ENCODE measurements around the gene L2HGDH. TPM values are rescaled to one million over a fixed set of nuclear protein-coding genes. Genes with fewer than 3 reads are reported as not detected.

The L2HGDH gene
- total RNA-seq, 1 experiment from 2014 or later, result 27.8 TPM

DNA sequence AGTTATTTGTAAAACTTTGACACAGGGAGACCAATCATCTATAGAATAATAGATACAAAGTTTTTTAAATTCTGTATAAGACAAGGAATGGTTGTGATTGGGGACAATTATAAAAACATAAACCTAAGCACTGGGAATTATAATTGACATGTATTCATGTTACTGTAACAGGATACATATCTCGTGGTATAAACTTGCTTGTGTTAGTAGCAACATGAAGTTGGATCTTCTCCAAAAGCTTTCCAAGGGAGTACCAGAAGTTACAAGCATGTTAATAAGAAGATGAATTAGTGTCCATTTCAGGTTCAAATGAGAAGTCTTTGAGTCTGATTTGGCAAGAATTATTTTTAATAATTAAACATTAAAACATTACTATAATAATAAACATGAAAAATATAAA, 42.5 kb upstream of the L2HGDH start:
- H3K27ac ChIP-seq (ENCODE audit: low read length), result no peak overlapping the region
- ChIA-PET POLR2A (ENCODE audit: unreplicated experiment) (no interaction called here), CTCF (no interaction called here)
- H3K27me3 ChIP-seq (ENCODE audit: low read length), result no peaks in the 10 kb centered on the region
- no TSS peak for BruUV-seq (replicated peaks)
- TF ChIP-seq EZH2phosphoT487 (IDR thresholded peaks at IDR 0.05; ENCODE audit: borderline replicate concordance, low read length), result no peak
- TF ChIP-seq, protein P1, sequence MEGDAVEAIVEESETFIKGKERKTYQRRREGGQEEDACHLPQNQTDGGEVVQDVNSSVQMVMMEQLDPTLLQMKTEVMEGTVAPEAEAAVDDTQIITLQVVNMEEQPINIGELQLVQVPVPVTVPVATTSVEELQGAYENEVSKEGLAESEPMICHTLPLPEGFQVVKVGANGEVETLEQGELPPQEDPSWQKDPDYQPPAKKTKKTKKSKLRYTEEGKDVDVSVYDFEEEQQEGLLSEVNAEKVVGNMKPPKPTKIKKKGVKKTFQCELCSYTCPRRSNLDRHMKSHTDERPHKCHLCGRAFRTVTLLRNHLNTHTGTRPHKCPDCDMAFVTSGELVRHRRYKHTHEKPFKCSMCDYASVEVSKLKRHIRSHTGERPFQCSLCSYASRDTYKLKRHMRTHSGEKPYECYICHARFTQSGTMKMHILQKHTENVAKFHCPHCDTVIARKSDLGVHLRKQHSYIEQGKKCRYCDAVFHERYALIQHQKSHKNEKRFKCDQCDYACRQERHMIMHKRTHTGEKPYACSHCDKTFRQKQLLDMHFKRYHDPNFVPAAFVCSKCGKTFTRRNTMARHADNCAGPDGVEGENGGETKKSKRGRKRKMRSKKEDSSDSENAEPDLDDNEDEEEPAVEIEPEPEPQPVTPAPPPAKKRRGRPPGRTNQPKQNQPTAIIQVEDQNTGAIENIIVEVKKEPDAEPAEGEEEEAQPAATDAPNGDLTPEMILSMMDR (conservative IDR thresholded peaks at IDR 0.05; ENCODE audit: low read depth, low read length), result no peak
- no peak for TF ChIP-seq EZH2 (IDR thresholded peaks at IDR 0.05; ENCODE audit: low read length, unreplicated experiment)
- no peaks in the 10 kb centered on the region for H3K9me2 ChIP-seq (replicated peaks; ENCODE audit: low read length)
- H3K9ac ChIP-seq (ENCODE audit: low read length), result no peak overlapping the region
- no peaks in the 10 kb centered on the region for H4K20me1 ChIP-seq (ENCODE audit: low read length)
- no peaks in the 10 kb centered on the region for H3F3A ChIP-seq (ENCODE audit: low read length, unreplicated experiment)
- ATAC-seq (no peak), DNase-seq (no peak)
- H3K4me1 ChIP-seq (ENCODE audit: insufficient read depth, low read length), result no peaks in the 10 kb centered on the region
- H3K79me2 ChIP-seq (ENCODE audit: low read length), result no peaks in the 10 kb centered on the region
- H3K4me2 ChIP-seq (ENCODE audit: low read length), result no peak overlapping the region
- H3K36me3 ChIP-seq (ENCODE audit: low read depth, low read length), result no peaks in the 10 kb centered on the region
- no peaks in the 10 kb centered on the region for H3K9me3 ChIP-seq (ENCODE audit: low read length)
- no peak overlapping the region for H2AFZ ChIP-seq (ENCODE audit: low read length)
- intact Hi-C loops (cut with micrococcal nuclease), result no loop called here
- no peak overlapping the region for H3K4me3 ChIP-seq (ENCODE audit: low read length)

DNA sequence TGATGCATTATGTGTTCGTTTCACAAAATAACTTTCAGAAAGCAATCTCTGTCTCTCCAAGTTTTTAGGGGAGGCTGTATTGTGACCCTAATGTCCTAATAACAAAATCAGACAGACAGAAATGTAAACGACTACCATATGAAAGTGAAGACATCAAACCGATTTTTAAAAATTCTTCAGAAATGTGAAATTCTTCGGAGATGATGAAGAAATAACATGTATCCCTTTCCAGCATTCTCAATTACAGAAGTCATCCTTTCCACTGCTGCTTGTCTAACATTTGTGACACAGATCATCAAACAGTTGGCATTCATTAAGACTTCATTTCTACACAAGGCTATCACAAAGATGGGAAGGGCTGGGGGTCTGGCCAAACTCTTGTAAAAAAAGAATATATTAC, 41.1 kb upstream of the L2HGDH start:
- Histone ChIP-seq H3K27me3 (ENCODE audit: low read length) (no peaks in the 10 kb centered on the region), H3F3A (ENCODE audit: low read length, unreplicated experiment) (no peaks in the 10 kb centered on the region), H3K79me2 (ENCODE audit: low read length) (no peaks in the 10 kb centered on the region), H3K4me1 (ENCODE audit: insufficient read depth, low read length) (0 out of 2 replicates have a peak, but pooled peaks cover under 1% of the 10 kb centered on the region), H3K9ac (ENCODE audit: low read length) (no peak overlapping the region), H3K4me2 (ENCODE audit: low read length) (no peak overlapping the region), H3K4me3 (ENCODE audit: low read length) (no peak overlapping the region), H3K9me2 (replicated peaks; ENCODE audit: low read length) (no peaks in the 10 kb centered on the region), H2AFZ (ENCODE audit: low read length) (no peak overlapping the region), H3K36me3 (ENCODE audit: low read depth, low read length) (no peaks in the 10 kb centered on the region), H3K9me3 (ENCODE audit: low read length) (no peaks in the 10 kb centered on the region), H3K27ac (ENCODE audit: low read length) (no peak overlapping the region), H4K20me1 (ENCODE audit: low read length) (no peaks in the 10 kb centered on the region)
- no TSS peak for BruUV-seq (replicated peaks)
- CTCF ChIA-PET, result no interaction called here
- ATAC-seq (no peak), DNase-seq (no peak)
- TF ChIP-seq EZH2phosphoT487 (IDR thresholded peaks at IDR 0.05; ENCODE audit: borderline replicate concordance, low read length), result no peak
- no peak for TF ChIP-seq EZH2 (IDR thresholded peaks at IDR 0.05; ENCODE audit: low read length, unreplicated experiment)
- TF ChIP-seq, protein P1 (conservative IDR thresholded peaks at IDR 0.05; ENCODE audit: low read depth, low read length), result no peak
- intact Hi-C loops (cut with micrococcal nuclease), result no loop called here
- POLR2A ChIA-PET (ENCODE audit: unreplicated experiment), result interaction anchor here (0.6 kb wide), 1 partner anchor 489 kb away, joined by 4 read pairs; no protein-coding TSS in a partner anchor

DNA sequence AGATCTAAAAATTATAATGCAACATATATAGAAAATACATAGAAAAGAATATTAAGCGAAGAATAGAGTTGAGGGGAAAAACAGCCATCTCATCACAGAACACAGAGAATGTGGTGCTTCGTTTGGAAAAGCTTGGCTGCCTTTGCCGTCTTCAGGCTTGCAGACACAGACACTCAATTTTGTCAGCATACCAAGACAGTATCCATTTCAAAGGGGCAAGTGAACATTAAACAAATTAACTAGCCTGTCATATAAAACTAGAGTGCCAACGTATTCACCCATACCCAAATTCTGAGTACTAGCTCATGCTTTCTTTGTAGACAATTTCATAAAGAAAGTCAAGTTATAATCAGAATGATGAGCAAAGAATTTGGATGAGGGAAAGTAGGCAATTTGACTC, 40.6 kb upstream of the L2HGDH start:
- no TSS peak for BruUV-seq (replicated peaks)
- intact Hi-C loops (cut with micrococcal nuclease), result no loop called here
- Histone ChIP-seq H2AFZ (ENCODE audit: low read length) (no peak overlapping the region), H3F3A (ENCODE audit: low read length, unreplicated experiment) (no peaks in the 10 kb centered on the region), H3K9me3 (ENCODE audit: low read length) (no peaks in the 10 kb centered on the region), H3K79me2 (ENCODE audit: low read length) (no peaks in the 10 kb centered on the region), H3K9me2 (replicated peaks; ENCODE audit: low read length) (no peaks in the 10 kb centered on the region), H3K4me1 (ENCODE audit: insufficient read depth, low read length) (peaks cover 6% of the 10 kb centered on the region), H3K36me3 (ENCODE audit: low read depth, low read length) (no peaks in the 10 kb centered on the region), H3K9ac (ENCODE audit: low read length) (no peak overlapping the region), H4K20me1 (ENCODE audit: low read length) (no peaks in the 10 kb centered on the region), H3K27ac (ENCODE audit: low read length) (no peak overlapping the region), H3K4me3 (ENCODE audit: low read length) (no peak overlapping the region), H3K27me3 (ENCODE audit: low read length) (no peaks in the 10 kb centered on the region), H3K4me2 (ENCODE audit: low read length) (no peak overlapping the region)
- no peak for DNase-seq
- ChIA-PET POLR2A (ENCODE audit: unreplicated experiment) (no interaction called here), CTCF (no interaction called here)
- TF ChIP-seq, protein P1 (conservative IDR thresholded peaks at IDR 0.05; ENCODE audit: low read depth, low read length), result no peak
- no peak for ATAC-seq

Measured in PC-3 (cell line).